GM18861 (cell line): ENCODE results near the gene FOXN1.
"Not testable (repeated sequence)": the region's sequence is repeated elsewhere in the genome, so short reads cannot be mapped to it uniquely, and the experiment has no call there.

Source experiments
- ATAC-seq: cut with Tn5 transposase; IDR thresholded peaks from one replicate; pipeline ENCODE4 v1.9.1; 2021; ENCODE audit not compliant: unreplicated experiment

The FOXN1 gene, protein sequence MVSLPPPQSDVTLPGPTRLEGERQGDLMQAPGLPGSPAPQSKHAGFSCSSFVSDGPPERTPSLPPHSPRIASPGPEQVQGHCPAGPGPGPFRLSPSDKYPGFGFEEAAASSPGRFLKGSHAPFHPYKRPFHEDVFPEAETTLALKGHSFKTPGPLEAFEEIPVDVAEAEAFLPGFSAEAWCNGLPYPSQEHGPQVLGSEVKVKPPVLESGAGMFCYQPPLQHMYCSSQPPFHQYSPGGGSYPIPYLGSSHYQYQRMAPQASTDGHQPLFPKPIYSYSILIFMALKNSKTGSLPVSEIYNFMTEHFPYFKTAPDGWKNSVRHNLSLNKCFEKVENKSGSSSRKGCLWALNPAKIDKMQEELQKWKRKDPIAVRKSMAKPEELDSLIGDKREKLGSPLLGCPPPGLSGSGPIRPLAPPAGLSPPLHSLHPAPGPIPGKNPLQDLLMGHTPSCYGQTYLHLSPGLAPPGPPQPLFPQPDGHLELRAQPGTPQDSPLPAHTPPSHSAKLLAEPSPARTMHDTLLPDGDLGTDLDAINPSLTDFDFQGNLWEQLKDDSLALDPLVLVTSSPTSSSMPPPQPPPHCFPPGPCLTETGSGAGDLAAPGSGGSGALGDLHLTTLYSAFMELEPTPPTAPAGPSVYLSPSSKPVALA

DNA sequence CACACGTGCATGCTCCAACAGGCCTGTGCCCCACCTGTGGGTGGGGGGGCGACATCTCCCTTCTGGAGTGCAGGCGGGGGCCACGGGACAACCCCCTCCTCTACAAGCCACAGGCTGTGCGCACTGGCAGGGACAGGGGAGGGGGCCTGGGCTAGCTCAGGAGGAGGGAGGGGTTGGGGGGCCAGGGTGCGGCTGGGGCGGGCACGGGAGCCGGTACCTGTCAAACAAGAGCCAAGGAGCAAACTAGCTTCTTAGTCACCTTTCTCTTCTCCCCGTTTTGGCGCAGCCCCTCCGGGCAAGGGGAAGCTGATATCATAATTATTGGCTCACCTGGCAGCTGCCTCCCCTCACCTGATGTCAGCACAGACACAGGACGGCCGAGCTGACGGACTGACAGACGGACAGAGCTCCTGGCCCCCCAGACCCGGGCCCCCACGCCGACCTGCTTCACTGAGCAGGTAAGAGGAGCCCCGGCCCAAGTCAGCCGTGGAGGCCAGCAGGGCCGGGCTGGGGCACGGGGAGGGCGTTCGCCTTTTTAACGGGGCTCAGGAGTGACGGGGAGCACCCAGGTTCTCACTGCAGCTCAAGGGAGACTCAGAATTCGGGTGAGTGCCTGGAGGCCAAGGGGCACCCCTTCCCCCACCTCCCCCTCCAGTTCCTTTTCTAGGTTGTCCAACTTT, at the start of gene FOXN1:
FOXN1 (plus strand) TSS at position 363 of the 680 bp plus-strand sequence. CDS start 17,622 bp downstream, outside the sequence.
- no peak for ATAC-seq

DNA sequence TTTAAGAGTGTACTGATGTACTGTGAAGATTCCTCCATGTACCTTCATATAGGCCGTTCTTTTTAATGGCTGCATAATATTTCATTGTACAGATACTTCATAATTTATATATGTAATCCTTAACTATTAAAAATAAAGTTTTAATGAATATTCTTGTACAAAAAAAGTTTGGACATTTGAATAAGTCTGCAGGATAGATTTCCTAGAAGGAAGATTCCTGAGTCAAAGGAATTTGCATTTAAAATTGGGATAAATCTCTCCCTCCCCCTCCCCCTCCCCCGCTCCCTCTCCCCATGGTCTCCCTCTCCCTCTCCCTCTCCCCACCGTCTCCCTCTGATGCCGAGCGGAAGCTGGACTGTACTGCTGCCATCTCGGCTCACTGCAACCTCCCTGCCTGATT, 48.3 kb upstream of the FOXN1 start:
- no peak for ATAC-seq

DNA sequence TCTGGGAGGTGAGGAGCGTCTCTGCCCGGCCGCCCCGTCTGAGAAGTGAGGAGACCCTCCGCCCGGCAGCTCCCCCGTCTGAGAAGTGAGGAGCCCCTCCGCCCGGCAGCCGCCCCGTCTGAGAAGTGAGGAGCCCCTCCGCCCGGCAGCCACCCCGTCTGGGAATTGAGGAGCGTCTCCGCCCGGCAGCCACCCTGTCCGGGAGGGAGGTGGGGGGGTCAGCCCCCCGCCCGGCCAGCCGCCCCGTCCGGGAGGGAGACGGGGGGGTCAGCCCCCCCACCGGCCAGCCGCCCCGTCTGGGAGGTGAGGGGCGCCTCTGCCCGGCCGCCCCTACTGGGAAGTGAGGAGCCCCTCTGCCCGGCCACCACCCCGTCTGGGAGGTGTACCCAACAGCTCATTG, 47.3 kb upstream of the FOXN1 start:
- ATAC-seq: not testable (repeated sequence)

DNA sequence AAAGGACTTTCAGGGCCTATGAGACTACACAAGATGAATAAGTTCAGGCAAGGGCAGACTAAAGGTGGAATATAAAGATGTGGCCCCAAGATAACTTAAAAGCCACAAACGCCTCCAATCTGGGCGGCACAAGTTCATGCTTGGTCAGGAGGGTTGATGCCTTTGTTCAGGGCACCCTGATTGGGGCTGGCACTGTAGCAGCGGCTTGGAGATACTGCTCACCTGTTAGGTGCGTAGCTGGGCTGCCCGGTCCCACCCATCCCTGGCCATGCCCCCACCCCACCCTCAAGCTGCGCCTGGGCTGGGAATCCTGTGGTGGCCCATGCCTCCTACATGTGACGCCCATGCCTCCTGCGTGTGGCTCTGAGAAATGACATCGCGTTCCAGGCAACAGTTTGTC, 45.2 kb upstream of the FOXN1 start:
- no peak for ATAC-seq

DNA sequence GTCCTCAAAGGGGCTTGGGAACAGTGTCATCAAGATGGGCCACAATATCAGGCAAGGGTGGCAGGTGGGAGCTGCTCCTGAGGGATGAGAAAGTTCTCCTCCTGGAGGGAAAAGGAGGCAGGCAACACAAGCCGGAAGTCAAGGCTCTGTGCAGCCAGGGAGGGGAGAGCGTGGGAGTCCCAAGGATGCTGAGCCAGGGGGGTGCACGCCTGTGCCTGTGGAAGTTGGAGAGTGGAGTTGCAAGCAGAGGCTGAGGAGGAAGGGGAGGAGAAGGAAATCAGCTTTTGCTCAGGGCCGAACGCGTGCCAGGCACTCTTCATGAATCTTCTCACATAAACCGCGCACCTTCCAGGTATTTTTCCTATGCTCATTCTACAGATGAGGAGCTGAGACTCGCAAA, 40.1 kb upstream of the FOXN1 start:
- ATAC-seq: no peak

DNA sequence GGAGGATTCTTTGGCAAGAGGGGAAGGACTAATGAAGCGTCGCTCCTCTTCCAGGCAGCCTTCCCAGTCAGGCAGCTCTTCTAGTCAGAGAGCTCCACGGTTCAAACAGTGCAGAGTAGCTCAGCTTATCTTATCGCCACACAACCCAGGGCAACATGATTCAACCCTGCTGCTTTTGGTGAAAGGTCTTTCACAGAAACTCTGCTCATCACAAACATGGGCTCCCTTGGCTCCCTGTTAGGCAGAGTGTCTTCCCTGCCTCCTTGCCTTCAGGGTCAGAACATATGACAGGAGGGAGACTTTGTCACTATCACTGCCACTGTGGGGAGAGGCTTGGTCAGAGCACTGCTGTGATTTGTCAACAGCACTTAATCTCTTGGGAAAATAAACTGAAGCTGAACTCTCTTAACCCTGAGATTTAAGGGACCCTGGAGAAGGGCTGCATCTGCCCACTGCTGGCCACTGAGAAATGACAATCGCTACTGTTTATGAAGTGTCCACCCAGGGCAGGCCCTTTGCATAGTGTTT, 39.6 kb upstream of the FOXN1 start:
- no peak for ATAC-seq

DNA sequence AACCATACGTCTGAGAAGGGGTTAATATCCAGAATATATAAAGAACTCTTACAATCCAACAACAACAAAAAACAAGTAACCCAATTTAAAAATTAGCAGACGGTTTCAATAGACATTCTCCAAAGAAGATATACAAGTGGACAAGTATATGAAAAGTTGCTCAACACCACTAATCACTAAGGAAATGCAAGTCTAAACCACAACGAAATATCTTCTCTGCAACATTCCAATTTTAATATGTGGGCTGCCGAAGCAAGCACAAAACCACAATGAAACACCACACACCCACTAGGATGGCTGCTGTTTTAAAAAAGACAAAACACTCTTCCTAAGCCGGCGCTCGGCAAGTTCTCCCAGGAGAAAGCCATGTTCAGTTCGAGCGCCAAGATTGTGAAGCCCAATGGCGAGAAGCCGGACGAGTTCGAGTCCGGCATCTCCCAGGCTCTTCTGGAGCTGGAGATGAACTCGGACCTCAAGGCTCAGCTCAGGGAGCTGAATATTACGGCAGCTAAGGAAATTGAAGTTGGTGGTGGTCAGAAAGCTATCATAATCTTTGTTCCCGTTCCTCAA, 38.6 kb upstream of the FOXN1 start:
- ATAC-seq: no peak

DNA sequence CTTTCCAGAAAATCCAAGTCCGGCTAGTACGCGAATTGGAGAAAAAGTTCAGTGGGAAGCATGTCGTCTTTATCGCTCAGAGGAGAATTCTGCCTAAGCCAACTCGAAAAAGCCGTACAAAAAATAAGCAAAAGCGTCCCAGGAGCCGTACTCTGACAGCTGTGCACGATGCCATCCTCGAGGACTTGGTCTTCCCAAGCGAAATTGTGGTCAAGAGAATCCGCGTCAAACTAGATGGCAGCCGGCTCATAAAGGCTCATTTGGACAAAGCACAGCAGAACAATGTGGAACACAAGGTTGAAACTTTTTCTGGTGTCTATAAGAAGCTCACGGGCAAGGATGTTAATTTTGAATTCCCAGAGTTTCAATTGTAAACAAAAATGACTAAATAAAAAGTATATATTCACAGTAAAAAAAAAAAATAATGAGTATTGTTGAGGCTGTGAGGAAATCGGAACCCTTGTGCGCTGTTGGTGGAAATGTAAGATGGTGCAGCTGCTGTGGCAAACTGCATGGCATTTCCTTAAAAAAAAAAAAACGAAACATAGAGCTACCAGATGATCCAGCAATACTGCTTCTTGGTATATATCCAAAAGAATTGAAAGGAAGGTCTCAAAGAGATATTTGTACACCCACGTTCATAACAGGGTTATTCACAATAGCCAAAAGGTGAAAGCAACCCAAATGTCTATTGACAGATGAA, 38.0 kb upstream of the FOXN1 start:
- not testable (repeated sequence) for ATAC-seq

DNA sequence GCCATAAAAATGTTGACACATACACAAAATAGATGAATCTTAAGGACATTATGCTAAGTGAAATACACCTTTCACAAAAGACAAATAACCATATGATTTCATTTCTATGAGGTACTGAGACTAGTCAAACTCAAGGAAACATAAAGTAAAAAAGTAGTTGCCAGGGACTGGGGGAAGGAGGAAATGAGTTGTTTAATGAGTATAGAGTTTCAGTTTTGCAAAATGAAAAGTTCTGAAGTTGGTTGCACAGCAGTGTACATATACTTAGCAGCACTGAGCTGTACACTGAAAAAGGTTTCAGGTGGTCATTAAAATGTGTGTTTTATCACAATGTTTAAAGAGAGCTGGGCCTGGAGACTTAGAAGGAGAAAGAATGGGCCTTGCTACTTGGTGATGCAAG, 37.4 kb upstream of the FOXN1 start:
- ATAC-seq: peak; percentile 72

DNA sequence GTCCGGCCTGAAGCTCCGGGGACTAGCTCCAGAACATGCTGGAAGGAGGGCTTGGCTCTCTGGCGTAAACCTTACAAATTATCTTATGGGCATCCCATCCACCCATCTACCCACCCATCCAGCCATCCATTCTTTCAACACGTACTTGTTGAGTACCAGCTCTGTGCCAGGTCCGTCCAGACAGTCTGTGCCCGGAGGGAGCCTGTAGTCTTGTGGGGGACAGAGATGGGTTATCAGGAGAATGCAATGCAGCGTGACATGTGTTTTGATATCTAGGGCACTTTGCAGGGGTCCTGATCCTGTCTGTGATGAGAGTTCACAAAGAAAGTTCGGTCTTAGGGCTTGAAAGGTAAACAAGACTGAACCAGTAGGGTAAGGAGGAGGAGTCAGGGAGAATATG, 36.8 kb upstream of the FOXN1 start:
- no peak for ATAC-seq

DNA sequence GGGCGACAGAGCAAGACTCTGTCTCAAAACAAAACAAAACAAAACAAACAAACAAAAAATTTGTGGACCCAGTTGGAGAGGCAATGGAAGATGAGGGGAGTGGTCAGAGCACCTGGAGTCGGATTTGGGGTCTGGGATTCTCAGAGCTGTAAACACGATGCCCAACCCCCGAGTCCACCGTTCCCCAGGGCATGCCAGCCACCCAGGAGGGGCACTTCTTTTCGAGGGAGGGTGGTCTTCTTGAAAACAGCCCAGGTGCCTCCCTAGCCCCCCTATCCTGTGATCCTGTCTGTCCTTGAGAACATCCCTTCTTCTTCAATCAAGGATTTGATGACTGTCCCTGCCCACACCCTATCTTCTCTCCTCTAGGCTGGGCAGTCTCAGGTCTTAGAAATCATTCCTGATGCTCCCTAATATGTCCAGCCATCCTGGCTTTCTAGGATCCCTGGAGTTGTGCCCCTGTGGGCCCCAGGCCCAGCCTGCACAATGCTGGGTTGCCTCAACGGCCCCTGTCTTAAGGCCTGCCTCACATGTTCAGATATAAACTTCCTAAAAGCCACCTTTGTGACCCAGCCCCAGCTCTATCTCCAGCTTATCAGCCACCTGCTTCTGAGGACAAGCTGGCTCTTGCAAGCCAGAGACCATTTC, 35.8 kb upstream of the FOXN1 start:
- no peak for ATAC-seq

DNA sequence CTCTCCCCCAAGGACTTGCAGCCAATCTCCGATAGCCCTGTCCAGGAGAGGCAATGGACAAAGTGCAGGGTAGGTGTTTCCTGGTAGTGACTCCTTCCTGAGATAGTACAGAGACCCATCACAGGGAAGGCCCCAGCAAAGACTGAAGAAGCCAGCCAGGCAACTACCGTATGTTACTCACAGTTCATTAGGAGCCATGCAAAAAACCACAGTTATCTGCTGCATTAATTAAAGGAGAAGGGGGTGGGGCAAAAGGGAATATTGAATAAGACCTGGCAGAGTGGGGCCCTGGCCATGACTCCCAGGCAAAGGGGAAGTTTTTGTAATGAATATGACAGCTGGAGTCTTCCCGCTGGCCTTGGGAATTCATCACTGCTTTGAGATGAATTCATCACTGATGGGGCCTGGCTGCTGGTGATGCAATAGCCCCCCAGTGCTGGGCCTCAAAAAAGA, 35.2 kb upstream of the FOXN1 start:
- no peak for ATAC-seq

DNA sequence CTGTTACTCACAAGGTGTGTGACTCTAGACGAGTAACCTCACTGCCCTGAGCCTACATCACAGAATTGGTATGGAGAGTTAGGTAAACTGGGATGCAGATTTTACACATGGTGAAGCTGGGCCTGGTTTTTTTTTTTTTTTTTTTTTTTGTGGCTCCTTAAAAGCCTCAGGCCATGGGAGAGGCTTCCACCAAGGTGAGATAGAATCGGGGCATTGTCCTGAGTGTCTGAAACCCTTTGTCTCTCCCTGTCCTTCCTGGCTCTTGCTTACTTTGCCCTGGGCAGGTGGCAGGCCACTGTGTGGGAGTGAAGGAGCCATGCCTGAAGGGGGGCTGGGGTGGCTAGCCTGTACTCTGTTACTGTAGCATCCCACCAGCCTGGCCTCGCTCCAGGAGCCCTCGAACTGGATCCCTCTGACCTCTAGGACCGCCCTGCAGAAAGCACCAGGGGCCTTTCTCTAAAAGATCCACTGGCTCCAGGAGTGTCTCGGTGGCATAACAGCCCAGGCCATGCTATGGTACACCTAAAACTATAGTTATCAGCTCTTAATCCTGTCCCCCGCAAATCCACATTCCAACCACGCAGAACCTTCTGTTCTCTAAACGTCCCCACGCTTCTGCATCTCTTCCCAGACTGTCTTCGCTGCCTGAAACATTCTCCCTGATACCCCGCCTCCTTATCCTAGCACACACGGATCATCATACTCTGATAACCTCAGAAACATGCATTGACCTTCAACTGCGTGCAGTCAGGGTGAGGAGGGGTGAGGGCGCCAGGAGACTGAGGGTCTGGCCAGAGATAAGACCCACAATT, 34.4 kb upstream of the FOXN1 start:
- no peak for ATAC-seq

DNA sequence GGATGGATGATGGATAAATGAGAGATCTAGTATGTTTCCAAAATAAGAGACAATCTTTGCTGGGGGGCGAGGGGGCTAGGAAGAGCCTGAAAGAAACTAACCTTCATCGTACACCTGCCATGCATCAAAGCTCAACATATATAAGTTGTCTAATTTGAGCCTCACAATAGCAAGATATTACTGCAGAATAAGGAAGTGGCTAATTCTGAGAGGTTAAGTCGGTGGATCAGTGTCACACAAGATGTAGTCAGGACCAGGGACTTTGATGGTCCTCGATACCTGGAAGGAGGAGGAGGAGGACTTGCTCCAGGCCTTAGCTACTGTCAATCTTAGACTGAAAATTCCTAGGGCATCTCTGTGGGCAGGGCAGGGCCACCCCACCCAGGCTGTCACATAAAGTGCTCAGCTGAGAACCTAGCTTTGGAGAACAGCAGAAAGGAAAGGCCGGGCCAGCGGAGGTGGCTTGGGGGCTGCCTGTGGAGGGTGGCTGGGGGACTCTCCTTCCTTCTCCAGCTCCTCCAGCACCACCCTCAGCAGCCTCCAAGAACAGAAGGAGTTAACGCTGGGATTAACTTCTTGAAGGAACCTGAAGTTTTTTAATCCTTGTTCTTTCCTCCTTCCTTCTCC, 33.2 kb upstream of the FOXN1 start:
- ATAC-seq: no peak

DNA sequence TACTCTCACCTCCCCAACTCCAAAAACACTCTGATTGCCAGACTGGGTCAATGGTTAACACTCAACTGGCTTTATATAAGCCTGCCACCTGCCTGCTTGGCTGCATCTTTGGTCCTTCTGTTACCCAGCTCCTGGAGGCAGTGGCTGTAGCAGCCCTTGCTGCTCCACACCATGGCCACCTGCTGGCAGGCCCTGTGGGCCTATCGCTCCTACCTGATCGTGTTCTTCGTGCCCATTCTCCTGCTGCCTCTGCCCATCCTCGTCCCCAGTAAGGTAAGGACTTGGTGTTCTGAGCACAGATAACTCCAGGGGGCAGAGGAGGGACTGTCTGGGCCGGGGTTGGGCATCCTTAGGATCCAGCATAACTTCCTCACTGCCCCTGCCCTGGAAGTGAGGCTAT, 32.6 kb upstream of the FOXN1 start, which contains the start of gene SLC13A2:
SLC13A2 (plus strand) TSS at position 103 of the 400 bp plus-strand sequence; CDS start at position 172, 69 bp downstream.
- no peak for ATAC-seq

DNA sequence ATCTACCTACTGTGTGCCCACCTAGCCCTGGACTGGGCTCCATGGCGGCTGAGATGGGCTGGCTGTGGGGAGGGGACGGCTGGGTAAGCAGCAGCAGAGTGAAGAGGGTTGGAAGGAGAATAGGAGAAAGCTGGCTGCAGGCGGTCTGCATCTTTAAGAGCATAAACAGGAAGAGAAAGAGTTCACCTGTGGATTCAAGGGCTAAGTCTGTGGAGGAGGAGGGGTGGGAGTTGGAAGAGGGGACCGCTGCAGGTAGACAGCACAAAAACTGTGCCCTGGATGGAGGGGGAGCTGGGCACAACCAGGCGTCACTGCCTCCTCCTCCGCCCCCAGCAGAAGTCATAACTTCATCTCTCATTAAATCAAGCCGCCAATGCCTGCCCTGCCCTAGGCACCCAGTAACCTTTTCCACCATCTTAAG, 32.0 kb upstream of the FOXN1 start:
- no peak for ATAC-seq

DNA sequence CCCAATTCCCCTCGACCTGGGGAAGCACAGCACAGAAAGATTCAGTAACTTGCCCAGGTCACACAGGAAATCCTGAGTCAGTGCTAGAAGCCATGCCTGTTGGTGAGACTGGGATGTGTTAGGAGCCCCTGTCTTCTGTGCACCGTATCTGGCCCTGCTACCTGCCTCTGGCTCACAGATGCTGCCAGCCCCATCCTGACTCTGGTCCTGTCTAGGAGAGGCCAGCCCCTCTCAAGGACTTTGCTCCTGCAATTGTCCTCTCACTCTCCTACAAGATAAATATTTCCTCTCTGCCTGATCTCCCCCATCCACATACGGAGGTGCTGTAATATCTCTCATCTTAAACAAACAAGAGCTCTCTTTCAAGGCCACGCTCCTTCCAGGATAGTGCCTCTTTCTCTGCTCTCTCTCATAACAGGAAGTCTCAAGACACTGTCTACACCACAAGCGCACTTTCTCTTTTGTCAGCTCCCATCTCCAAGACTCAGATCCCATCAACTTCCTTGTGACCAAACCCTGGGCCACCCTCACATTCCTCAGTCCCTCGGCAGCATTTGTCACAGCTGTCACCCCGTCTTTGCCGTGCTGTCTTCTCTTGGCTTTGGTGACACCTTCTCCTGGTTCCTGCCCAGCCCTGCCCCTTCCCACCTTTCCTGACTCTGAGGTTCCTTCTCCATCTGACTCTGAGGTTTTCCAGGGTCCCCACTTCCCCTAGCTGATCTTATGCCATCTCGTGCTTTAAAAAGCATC, 30.8 kb upstream of the FOXN1 start:
- ATAC-seq: no peak
